HG02571 (cell line): ENCODE measurements around the gene MANF.
"Not testable (repeated sequence)": the region's sequence is repeated elsewhere in the genome, so short reads cannot be mapped to it uniquely, and the experiment has no call there.

ENCODE experiments used
- ATAC-seq: cut with Tn5 transposase; IDR thresholded peaks from one replicate; pipeline ENCODE4 v1.9.1; 2021; ENCODE audit warnings: mild to moderate bottlenecking, moderate library complexity; ENCODE audit not compliant: unreplicated experiment

The MANF gene

DNA sequence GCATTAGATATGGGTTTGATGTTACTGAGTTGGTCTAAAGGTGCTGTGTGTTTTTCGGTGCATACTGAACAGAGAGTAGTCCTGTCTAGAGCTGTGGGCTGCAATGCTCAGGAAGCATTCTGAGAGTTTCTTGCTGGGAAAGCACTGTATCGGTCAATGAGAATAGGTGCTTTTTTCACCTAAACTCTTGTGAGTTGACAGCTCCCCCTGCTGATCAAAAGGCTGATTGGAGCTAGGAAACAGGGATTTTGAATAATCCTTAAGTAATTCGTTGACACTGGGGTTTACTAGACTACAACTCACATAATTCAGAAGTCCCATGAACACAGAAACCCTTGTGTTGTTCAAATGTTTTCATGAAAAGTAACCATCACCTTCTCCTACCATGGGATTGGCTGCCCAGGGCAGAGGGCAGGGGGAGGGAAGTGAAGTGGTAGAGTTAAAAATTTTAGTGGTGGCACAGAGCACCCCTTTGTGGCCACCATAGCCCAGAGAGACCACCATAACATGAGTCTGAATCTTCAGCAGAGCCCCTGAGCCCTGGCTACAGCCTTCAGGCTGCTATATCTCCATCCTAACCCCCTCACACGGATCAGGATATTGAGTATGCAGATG lies 13.0 kb upstream of the MANF start:
- no peak for ATAC-seq

DNA sequence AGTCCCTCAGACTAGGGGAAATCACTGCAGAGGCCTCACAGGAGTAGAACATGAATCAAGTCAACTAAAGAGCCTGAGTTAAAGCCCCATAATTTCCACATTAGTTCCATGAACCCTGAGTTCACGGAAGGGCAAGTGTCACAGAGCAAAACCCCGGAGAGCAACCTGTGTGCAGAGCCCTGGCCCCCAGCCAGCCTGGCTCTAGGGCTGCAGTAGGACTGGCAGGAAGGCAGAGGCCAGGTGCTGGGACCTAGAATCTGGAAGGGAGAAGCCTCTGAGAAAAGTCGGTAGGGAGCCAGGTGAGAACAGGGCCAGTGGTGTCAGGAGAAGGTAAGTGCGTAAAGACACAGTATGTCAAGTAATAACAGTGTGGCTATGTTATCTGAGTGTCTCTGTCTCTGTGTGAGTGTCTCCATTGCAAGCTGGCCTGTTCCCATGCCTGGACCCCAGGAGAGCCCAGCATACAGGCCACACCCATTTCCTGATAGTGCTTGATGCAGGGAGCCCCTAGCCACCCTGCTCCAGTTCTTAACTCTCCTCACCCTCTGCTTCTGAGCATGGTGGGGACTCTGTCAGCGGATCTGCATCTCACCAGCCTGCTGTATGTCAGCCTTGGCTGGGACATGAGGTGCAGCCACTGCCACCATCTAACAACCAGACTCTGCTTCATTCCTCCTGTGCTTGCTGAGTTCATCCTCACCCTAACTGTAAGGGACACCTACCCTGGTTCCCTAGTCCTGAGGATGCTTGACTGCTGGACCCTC lies 11.3 kb upstream of the MANF start:
- ATAC-seq, result no peak

DNA sequence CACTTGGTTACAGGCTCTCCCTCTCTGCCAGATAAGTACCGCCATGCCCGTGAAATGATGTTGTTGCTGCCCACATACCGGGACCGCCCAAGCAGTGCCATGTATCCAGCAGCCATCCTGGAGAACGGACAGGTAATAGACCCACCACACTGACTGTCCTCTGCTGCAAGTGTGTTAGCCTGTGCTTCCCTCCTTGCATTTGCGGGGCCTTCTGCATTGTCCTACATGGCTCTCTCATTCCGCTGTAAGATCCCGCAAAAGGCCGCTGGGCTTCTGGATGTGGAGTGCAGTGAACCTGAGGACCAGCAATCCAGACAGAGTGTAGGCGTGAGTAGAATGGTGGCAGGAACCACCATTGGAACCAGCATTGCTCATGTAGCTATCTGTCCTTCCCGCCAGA lies 10.6 kb upstream of the MANF start:
- no peak for ATAC-seq

DNA sequence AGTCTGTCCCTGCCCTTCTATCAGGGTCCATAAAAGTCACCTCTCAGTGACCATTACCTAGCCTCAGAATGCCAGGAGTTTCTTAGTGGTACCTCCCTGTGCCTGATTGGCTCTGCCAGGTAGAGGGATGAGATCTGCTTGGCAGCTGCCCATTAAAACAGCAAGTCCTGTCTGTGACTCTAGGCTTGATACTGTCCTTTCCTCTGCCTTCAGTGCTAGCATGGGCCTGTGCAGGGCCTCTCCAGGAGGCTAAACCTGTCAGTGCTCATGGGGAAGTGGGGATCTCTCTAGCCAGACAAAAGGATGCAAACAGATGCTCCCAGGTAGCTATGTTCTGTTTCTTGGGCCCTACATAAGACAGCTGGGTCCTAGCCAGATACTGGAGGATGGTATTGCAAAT lies 10.0 kb upstream of the MANF start:
- ATAC-seq, result no peak

DNA sequence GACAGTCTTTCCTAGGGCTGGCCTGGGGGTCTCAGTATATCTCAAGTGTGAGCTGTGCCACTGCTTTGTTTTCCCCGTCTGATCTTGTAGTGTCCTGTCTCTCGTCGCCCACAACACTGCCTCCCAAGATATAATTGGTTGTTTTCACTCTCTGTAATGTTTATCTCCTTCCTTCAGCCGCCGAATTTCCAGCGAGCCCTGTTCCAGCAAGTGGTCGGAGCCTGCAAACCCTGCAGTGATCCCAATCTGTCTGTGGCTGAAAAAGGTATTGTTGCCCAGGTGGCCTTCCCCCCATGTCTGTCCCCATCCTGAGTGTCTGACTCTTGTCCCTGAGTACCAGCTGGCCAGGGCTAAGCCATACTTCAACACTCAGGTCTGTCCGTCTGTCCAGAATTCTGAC lies 9.5 kb upstream of the MANF start:
- no peak for ATAC-seq

DNA sequence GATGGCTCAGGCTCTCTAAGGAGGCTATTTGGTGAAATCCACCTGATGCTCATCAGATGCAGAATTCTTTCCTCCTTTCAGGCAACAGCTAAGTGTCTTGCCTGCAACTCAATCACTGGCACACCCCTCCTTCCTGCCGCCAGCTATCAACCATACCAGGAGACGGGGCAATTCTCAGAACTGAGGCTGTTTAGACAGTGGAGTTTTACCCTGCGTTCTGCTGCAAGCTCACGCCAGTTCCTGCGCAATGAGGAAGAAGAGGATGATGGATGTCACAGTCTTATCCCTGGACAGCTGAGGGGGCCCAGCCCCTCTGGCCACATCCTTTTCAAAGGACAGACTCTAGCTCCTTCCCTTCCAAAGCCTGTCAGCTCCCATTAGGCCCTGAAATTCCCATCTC lies 7.0 kb upstream of the MANF start:
- no peak for ATAC-seq

DNA sequence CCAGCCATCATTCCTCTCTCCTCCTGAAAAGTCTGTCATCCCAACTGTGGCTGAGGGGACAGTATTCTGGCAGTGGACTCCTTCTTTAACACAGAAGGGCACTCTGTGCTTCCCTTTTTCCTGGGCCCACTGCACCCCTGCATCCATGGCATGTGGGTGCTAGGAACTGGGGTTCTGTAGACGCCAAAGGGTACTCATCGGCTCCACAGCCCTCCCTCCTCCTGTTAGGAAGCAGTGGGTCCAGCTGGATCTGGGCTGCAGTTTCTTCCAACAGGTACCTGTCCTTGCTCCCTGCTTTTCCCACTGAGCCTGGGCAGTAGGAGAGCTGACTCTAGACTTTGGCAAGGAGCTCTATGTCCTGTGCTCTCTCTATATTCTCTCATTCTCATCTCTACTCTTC lies 6.4 kb upstream of the MANF start:
- no peak for ATAC-seq

DNA sequence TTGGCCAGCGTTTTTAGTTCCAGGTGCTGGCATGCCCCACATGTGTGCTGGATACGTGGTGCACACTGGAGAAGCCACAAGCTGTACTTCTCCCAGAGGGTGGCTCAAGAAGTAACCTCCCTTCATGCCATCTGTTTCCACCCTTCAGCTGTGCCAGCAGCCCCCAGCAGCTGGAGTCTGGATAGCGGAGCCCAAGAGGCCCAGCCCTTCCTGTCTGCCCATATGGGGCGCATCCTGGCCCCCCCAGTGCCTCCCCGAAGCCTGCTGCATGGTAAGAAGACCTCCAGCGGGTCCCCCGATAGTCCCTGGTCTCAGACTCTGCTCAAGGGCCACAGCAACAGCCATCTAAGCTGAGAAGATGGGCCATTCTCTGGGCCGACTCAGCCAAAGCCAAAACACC lies 5.8 kb upstream of the MANF start:
- ATAC-seq, result no peak

DNA sequence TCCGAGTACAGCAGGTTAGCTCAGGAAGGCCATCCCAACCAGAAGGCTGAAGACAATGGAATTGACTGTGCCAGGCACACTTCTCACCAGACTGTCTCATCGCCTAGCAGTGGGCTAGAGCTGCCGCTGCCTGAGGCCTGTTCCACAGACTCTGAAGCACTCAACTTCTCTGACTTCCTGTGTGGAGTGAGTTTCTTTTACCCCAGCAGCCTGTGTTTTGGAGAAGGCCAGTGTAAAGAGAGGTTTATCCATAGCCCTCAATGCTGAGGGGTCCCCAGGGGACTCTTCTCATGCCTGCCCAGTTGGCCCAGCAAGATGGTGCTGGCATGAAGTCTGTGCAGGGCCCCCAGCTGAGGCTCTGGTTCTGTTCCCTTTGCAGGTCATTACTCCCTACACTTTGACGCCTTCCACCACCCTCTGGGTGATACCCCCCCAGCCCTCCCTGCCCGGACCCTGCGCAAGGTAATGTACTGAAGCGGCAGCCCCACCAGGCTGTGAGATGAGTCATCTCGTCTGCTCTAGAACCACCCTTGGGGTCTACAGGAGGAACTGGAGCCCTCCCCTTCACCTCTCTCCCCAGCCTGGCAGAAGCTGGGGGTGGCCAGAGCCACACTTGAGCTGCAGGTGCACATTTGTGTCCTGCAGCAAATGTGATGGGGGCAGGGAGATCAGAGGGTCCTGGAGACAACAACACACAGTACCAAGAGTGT lies 5.2 kb upstream of the MANF start:
- no peak for ATAC-seq

DNA sequence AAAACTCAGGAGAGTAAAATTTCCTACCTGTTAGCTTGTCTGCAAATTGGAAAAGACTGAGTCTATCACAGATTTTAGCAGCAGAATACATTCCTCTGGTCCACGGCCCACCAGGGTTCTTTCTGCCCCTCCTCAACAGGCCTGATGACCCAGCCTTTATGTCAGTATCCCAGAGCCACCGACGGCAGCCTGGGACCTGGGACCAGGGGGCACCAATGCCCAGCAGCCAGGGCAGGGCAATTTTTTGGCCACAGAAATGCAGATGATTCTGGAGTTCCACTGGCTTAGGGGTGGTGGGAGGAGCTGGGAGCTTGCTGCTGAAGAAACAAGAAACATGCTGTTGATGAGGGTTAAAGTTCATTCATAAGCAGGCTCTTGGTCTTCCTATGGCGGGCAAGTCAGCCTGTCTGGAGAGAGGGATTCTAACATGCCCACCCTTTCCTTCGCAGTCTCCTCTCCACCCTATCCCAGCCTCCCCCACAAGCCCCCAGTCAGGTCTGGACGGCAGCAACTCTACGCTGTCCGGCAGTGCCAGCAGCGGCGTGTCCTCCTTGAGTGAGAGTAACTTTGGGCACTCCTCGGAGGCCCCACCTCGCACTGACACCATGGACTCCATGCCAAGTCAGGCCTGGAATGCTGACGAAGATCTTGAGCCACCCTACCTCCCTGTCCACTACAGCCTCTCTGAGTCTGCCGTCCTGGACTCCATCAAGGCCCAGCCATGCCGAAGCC lies 4.3 kb upstream of the MANF start:
- ATAC-seq, result no peak

DNA sequence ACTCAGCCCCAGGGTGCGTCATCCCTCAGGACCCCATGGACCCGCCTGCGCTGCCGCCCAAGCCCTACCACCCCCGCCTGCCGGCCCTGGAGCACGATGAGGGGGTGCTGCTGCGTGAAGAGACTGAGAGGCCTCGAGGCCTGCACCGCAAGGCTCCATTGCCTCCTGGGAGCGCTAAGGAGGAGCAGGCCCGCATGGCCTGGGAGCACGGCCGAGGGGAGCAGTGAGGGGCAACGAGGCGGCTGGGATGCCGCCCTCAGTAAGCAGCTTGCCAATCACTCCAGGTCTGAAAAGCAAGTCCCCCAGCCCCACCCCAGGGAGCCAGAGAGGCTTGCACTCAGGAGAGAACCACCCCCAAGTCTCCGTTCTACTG lies 3.8 kb upstream of the MANF start:
- no peak for ATAC-seq

DNA sequence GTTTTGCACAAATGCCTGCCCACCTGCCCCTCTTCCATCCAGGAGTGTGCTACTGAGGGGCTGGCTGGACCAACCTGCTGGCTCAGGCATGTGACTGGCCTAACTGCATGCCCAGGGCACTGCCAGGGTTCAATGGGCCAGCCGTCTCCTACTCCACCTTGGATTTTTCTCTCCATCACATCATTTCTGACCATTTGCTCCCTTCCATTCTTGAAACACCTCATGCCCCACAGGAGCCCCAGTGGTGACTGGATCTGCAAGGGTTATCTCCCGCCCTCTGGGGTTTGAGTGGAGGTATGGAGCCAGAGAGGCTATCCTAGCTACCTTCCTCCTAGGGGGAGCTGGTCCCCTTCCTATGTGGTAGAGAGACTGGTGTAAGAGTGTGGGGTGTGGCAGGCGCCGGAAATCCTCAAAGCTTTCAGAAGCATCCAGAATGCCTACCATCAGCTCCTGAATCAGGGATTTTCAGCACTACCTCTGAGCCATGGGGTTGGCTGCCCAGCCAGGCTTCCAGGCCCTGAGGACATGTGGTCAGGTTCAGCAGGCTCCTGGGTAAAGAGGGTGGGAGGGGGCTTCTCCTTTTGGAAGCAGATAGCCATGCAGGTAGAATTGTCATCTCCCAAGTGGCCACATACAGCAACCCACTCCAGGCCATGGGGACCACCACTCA lies 2.9 kb upstream of the MANF start:
- ATAC-seq, result no peak

DNA sequence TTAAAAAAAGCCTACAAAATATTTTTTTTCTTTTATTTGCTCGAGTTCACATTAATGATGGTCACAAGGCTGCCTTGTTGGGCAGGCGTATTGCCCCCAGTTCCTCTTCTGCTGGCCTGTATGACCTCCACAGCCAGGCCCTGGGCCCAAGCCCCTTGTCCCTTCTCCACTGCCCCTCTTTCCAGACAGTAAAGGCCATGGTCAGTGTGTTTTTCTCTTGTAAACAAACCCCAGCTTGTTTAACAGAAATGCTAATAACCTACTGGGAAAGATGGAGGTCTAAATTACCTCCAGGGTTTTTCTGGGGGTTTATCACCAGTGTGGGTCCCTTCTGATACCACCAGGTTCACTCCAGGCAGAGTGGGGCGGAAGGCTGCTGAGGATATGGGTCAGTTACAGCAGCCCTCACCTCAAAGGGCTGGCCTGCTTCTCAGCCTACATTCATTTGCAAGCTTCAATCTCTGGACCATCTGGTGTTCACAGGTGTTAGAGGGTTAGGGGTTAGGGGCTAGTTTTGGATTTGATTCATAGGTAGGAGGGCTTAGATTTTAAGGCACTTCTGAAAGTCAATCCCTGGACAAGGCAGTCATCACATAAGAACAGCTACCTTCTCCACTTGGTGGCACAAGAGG lies 2.0 kb upstream of the MANF start:
- no peak for ATAC-seq

DNA sequence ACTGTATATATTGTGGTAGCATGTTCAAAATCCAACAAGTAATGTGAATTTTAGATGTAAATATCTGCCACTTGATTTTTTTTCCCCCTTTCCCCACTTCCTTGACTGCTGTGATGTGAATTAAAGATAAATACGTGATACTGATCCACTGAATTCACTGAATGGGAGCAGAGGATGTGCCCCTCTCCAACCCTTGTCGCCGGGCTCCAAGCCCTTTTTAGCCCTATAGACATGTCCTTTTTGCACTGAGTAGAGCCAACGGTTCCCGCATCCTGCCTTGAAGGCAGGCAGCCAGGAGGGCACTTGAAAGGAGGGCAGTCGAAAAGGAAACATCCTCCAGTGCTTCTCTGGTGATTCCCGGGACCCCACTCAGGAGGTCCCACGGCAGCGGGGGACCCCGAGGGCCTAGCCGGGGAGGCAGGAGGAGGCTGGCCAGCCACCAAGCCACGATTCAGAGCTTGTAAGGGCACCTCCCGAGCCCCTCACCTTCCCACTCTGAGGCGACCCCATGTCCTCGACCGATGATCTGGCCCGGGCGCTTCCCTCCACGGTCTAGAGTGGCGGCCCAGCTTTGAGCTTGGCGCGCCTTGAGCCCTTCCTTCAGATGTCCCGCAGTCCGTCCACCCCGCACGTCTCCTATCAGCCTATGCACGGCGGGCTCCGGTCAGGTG lies 901 bp upstream of the MANF start:
- peak; percentile 13 for ATAC-seq

DNA sequence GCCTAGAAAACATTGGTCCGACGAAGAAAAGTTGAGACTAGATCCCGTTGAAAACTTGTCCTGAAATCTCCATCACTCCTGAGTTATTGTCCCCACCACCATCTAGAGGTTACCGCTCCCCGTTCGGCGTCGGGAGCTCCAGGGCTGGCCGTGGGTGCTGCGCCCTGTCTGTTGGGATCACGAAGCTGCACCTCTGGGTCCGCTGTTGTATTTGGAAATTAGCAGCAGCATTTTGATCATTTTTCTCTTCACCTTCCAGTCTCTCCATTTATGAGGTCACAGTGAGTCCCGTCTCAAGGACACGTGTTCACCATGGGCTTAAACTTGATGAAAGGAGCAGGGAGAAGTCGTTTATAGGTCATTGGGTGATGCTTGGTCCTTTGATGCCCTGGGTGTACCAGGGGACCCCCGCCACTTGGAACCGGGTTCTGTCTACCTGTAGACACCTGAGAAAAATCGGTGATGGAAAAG lies 565 bp downstream of the MANF start:
- no peak for ATAC-seq

DNA sequence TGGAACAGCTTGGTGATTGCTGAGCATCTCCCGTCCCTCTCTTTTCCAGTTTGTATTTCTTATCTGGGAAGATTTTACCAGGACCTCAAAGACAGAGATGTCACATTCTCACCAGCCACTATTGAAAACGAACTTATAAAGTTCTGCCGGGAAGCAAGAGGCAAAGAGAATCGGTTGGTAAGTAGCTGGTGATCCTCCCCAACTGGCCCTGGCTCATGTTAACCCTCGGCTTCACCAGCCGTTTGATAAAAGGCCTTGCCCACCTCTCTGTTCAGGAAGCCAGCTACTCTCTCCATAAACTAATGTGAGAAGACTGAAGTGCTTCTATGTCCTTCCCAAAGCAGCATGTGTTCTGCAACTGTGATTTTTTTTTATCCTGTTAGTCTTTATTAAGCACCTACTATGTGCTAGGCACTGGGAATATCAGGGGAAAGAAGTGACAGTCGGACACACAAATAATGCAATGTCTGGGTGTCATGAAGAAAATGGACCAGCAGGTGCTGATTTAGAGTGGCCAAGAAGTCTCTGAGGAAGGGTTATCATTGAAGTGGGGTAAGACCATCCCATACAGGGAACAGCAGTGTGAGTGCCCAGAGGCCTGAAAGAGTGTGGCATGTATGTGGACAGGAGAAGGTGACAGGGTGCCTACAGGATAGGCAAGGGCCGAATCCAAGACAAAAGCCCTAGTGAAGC lies 1.2 kb downstream of the MANF start:
- no peak for ATAC-seq

DNA sequence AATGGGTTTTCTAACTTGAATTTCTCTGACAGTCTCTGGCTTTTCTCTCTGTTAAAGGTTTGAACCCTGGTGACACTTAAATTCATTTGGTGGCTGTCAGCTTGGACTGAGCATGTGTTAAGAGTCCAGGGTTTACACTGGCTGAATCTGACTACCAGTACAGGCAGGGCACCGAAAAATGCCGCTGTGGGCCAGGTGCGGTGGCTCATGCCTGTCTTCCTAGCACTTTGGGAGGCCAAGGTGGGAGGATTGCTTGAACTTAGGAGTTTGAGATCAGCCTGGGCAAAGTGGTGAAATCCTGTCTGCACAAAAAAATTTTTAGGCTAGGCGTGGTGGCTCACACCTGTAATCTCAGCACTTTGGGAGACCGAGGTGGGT lies 1.8 kb downstream of the MANF start:
- no peak for ATAC-seq

DNA sequence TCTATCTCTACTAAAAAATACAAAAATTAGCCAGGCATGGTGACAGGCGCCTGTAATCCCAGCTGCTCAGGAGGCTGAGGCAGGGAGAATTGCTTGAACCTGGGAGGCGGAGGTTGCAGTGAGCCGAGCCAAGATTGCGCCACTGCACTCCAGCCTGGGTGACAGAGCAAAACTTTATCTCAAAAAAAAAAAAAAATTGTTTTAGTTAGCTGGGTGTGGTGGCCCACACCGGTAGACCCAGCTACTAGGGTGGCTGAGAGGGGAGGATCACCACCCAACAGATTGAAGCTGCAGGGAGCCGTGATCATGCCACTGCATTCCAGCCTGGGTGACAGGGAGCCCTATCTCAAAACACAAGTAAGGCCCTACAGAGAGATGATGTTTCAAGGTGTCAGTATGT lies 2.2 kb downstream of the MANF start:
- ATAC-seq, result not testable (repeated sequence)

DNA sequence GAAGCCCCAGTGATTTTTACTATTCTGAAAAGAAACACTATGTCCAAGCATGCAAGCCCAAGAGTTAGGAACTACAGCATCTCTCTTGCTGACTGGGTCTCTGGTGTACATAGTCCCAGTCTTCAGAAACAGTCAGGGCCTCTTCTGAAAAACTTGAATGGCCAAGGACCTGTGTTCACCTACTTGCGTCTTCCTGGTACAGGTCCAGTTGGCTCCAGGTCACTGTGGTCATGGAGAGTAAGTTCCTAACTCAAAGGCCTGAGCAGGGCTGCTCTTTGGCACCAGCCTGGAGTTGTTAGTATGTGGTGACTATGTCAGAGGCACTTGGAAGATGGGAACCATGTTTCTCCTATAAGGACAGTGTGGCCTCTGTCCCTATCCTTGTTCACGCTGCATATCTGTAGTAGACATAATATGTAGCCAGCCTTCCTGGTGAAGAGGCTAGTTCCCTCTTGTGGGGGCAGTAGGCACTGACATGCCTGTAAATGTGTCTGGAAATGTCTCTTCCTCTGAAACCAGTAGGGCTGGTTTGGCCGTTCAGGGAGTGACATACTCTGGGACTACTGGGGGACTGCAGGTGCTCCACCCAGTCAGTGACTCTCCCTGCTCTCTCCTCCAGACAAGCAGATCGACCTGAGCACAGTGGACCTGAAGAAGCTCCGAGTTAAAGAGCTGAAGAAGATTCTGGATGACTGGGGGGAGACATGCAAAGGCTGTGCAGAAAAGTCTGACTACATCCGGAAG lies 3.4 kb downstream of the MANF start:
- ATAC-seq, result no peak
